Gastrocnemius medialis (tissue), 4 donors: ENCODE data around the gene LDAH. TPM values are rescaled to one million over a fixed set of nuclear protein-coding genes. Genes with fewer than 3 reads are reported as not detected.

Source experiments
- ATAC-seq, 2 donors: fragments of 150-250 bp; one replicate each; pipeline ENCODE4 v1.9.1; 2016
- DNase-seq, 2 donors: peaks; one replicate each; pipeline ENCODE4 v3.0.0-alpha.2; 2019
- H3K27ac ChIP-seq, 4 donors: fragments of 200-600 bp; sonication (generic); 1 replicate in 1 of 4; 2 replicates in 3 of 4; pipeline ENCODE4 v1.5.1; 2016 to 2018; ENCODE audit warnings: mild to moderate bottlenecking in 2 of 4, moderate library complexity in 1 of 4
- H3K27me3 ChIP-seq, 3 donors: fragments of 200-600 bp; sonication (generic) in 2 of 3; 1 replicate in 1 of 3; 2 replicates in 2 of 3; pipeline versions ENCODE4 v1.5.1 to v1.6.0; 2016 to 2019; ENCODE audit warnings: mild to moderate bottlenecking in 1 of 3, moderate library complexity in 1 of 3
- H3K36me3 ChIP-seq, 2 donors: fragments of 200-600 bp; sonication (generic) in 1 of 2; one replicate each; pipeline ENCODE4 v1.5.1; 2017 to 2018
- H3K4me1 ChIP-seq, 2 donors: fragments of 200-600 bp; sonication (generic) in 1 of 2; one replicate each; pipeline ENCODE4 v1.5.1; 2016 to 2017; ENCODE audit warnings: mild to moderate bottlenecking in 2 of 2
- H3K4me3 ChIP-seq, 4 donors: fragments of 200-600 bp; sonication (generic) in 3 of 4; 1 replicate in 1 of 4; 2 replicates in 3 of 4; pipeline ENCODE4 v1.5.1; 2016 to 2019; ENCODE audit warnings: mild to moderate bottlenecking in 2 of 4
- H3K9me3 ChIP-seq, 3 donors: fragments of 200-600 bp; sonication (generic) in 2 of 3; 1 replicate in 1 of 3; 2 replicates in 2 of 3; pipeline ENCODE4 v1.5.1; 2016 to 2019
- CTCF ChIP-seq, 5 experiments: fragments of 450-650 bp in 3 of 5; fragments of 200-600 bp in 2 of 5; sonication (generic) in 2 of 5; IDR thresholded peaks in 4 of 5; conservative IDR thresholded peaks in 1 of 5; 1 replicate in 4 of 5; 2 replicates in 1 of 5; pipeline ENCODE4 v1.5.1; 2016 to 2019; ENCODE audit warnings: antibody characterized with exemption in 5 of 5, mild to moderate bottlenecking in 3 of 5, moderate library complexity in 3 of 5
- POLR2A ChIP-seq, 2 donors: fragments of 450-650 bp; IDR thresholded peaks; one replicate each; pipeline ENCODE4 v1.6.1; 2017; ENCODE audit warnings: antibody characterized with exemption in 2 of 2, mild to moderate bottlenecking in 2 of 2, moderate library complexity in 2 of 2
- in situ Hi-C, 4 donors: fragments of 200-750 bp; cut with MboI; loops; one replicate each; pipeline versions ENCODE4 v1.15.0 to v1.8.0; 2017; ENCODE audit warnings: low sequenced_read_pairs in 4 of 4
- intact Hi-C: fragments of 100-400 bp; cut with DNase I; formaldehyde crosslinking; loops from one replicate; pipeline ENCODE4 v1.15.1; 2023; ENCODE audit warnings: low total_unique reads
- total RNA-seq, 4 donors: library from RNA; depleted of rRNA; stranded (reverse); fragments of >200 nt; gene quantifications; one replicate each; pipeline versions ENCODE4 v1.1.0 to v1.2.3, GENCODE V29; 2016

LDAH gene
- total RNA-seq, 4 donors from 2014 or later = 0.97 to 2.2 (median 1.4) TPM

GRCh38 chr2:20692081-20692480, 130.8 kb downstream of the LDAH start:
- Histone ChIP-seq H3K4me1 (no peaks in the 10 kb centered on the region), H3K27me3 (no peaks in the 10 kb centered on the region), H3K9me3 (no peaks in the 10 kb centered on the region), H3K36me3 (no peaks in the 10 kb centered on the region), H3K4me3 (no peak overlapping the region), H3K27ac (no peak overlapping the region)
- intact Hi-C loops (no loop called here), in situ Hi-C loops (loop anchor here in 1 of 4 donors (25.0 kb wide), 1 partner anchor 420 kb away; the partner anchor contains the start of gene TDRD15)
- ATAC-seq (no peak), DNase-seq (no peak)
- TF ChIP-seq CTCF (IDR thresholded peaks at IDR 0.05 in 4 of 5, conservative IDR thresholded peaks at IDR 0.05 in 1 of 5) (no peak), POLR2A (IDR thresholded peaks at IDR 0.05) (no peak)

- Histone ChIP-seq H3K36me3 (no peaks in the 10 kb centered on the region), H3K27ac (no peak overlapping the region), H3K4me1 (no peaks in the 10 kb centered on the region), H3K9me3 (no peaks in the 10 kb centered on the region), H3K27me3 (no peaks in the 10 kb centered on the region), H3K4me3 (no peak overlapping the region)
- DNase-seq (no peak), ATAC-seq (no peak)
- TF ChIP-seq POLR2A (IDR thresholded peaks at IDR 0.05) = no peak
- TF ChIP-seq CTCF (IDR thresholded peaks at IDR 0.05 in 4 of 5, conservative IDR thresholded peaks at IDR 0.05 in 1 of 5) = no peak
- intact Hi-C loops (no loop called here), in situ Hi-C loops (loop anchor here in 1 of 4 donors (25.0 kb wide), 1 partner anchor 421 kb away; the partner anchor contains the start of gene TDRD15)
Measured at GRCh38 chr2:20691076-20691734, 131.7 kb downstream of the LDAH start.

- no peak for TF ChIP-seq POLR2A (IDR thresholded peaks at IDR 0.05)
- TF ChIP-seq CTCF (IDR thresholded peaks at IDR 0.05 in 4 of 5, conservative IDR thresholded peaks at IDR 0.05 in 1 of 5) = no peak
- ATAC-seq (no peak), DNase-seq (no peak)
- in situ Hi-C loops = loop anchor here in 1 of 4 donors (25.0 kb wide), 1 partner anchor 423 kb away; the partner anchor contains the start of gene TDRD15
- no peaks in the 10 kb centered on the region for H3K4me1 ChIP-seq
- intact Hi-C loops = no loop called here
- no peaks in the 10 kb centered on the region for H3K9me3 ChIP-seq
- H3K27ac ChIP-seq = no peak overlapping the region
- H3K36me3 ChIP-seq = no peaks in the 10 kb centered on the region
- H3K27me3 ChIP-seq = no peaks in the 10 kb centered on the region
- H3K4me3 ChIP-seq = no peak overlapping the region
Measured at GRCh38 chr2:20689428-20690264, 133.3 kb downstream of the LDAH start.

GRCh38 chr2:20687260-20687832, 135.6 kb downstream of the LDAH start:
- TF ChIP-seq CTCF (IDR thresholded peaks at IDR 0.05 in 4 of 5, conservative IDR thresholded peaks at IDR 0.05 in 1 of 5) = no peak
- no peak for TF ChIP-seq POLR2A (IDR thresholded peaks at IDR 0.05)
- H3K9me3 ChIP-seq = no peaks in the 10 kb centered on the region
- ATAC-seq (no peak), DNase-seq (no peak)
- in situ Hi-C loops (loop anchor here in 1 of 4 donors (25.0 kb wide), 1 partner anchor 425 kb away; the partner anchor contains the start of gene TDRD15), intact Hi-C loops (no loop called here)
- no peak overlapping the region for H3K27ac ChIP-seq
- no peaks in the 10 kb centered on the region for H3K4me1 ChIP-seq
- H3K4me3 ChIP-seq = no peak overlapping the region
- H3K36me3 ChIP-seq = no peaks in the 10 kb centered on the region
- no peaks in the 10 kb centered on the region for H3K27me3 ChIP-seq
